Mammary epithelial cell (primary cell): ENCODE data around the gene KSR1.

Experiments
- EZH2 ChIP-seq: IDR thresholded peaks from 2 replicates; pipeline ENCODE4 v1.6.1; 2012; ENCODE audit warnings: low read length, inconsistent platforms, borderline replicate concordance
- TF ChIP-seq, protein P1 (sequence below), 2 donors: IDR thresholded peaks in 1 of 2; conservative IDR thresholded peaks in 1 of 2; 2 replicates each; pipeline ENCODE4 v1.5.1; 2011 to 2012; ENCODE audit warnings: inconsistent platforms in 2 of 2, low read length in 2 of 2, mild to moderate bottlenecking in 2 of 2, control low read depth in 1 of 2, low read depth in 1 of 2; ENCODE audit not compliant: insufficient read depth in 1 of 2; ENCODE audit errors: extremely low read depth in 1 of 2

DNA sequence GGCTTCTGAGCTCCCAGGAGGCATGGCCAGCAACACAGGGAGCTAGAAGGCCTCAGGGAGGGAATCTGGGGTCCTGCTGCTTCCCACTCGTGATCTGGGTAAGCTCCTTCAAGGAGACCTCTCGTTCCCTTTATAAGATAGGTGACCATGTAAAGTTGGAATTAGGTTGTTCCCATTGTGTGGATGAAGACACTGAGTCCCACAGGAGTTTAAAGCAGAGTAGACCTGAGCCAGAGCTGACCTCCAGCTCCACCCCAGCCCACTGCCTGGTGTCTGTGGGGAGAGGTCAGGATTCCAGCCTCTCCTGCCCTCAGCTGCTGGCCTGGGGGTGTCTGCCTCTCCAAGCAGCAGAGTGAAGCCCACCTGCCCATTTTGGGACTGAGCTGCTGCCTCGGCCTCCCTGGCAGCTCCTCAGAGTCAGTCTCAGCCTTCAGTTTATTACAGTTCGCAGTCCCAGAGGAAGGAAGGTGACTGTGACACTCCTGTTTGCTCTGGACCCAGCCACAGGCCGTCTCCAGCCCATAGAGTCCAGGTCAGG is 141.6 kb downstream of the KSR1 start:
- TF ChIP-seq, protein P1, sequence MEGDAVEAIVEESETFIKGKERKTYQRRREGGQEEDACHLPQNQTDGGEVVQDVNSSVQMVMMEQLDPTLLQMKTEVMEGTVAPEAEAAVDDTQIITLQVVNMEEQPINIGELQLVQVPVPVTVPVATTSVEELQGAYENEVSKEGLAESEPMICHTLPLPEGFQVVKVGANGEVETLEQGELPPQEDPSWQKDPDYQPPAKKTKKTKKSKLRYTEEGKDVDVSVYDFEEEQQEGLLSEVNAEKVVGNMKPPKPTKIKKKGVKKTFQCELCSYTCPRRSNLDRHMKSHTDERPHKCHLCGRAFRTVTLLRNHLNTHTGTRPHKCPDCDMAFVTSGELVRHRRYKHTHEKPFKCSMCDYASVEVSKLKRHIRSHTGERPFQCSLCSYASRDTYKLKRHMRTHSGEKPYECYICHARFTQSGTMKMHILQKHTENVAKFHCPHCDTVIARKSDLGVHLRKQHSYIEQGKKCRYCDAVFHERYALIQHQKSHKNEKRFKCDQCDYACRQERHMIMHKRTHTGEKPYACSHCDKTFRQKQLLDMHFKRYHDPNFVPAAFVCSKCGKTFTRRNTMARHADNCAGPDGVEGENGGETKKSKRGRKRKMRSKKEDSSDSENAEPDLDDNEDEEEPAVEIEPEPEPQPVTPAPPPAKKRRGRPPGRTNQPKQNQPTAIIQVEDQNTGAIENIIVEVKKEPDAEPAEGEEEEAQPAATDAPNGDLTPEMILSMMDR (conservative IDR thresholded peaks at IDR 0.05 in 1 of 2, IDR thresholded peaks at IDR 0.05 in 1 of 2; ENCODE audit: extremely low read depth in 1 of 2, insufficient read depth in 1 of 2, low read depth in 1 of 2, low read length in 2 of 2): no peak
- no peak for TF ChIP-seq EZH2
